GM21825 (cell line): Measurements from ENCODE around the gene AFAP1.

ENCODE experiments used
- ATAC-seq: cut with Tn5 transposase; IDR thresholded peaks from one replicate; pipeline ENCODE4 v1.9.1; 2021; ENCODE audit warnings: mild to moderate bottlenecking, moderate library complexity; ENCODE audit not compliant: unreplicated experiment

Gene AFAP1

GRCh38 chr4:7746351-7747061 is 193.2 kb downstream of the AFAP1 start:
- no peak for ATAC-seq

- ATAC-seq, result no peak
These were observed 194.3 kb downstream of the AFAP1 start for GRCh38 chr4:7745301-7745885.

DNA sequence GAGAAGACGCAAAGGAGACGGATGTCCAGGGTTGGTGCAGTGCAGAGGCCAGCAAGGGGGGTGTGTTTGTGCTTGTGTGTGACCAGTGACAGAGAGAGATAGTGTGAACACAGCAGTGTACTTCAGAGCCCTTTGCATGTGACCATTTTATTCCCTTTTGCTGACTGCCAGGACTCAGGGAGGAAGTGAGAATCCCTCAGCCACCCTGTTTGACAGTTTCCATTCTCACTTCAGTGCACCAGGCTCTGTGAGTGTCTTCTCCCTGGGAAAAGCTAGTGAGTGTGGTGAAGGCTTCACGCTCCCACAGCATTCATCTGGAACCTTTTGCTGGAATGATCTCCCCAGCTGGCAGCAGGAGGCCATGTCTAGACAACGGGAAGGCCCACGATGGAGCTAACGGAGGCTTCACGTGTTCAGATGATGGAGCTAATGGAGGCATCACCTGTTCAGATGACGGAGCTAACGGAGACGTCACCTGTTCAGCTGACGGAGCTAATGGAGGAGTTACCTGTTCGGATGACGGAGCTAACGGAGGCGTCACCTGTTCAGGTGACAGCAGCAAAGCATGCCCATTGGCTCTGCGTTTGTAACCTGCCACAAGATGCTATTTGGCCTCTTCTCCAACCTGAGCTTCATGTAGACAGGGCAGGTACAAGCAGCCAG is 195.4 kb downstream of the AFAP1 start:
- ATAC-seq, result no peak

GRCh38 chr4:7742807-7743280 is 196.8 kb downstream of the AFAP1 start:
- no peak for ATAC-seq

- ATAC-seq, result no peak
These were observed 197.5 kb downstream of the AFAP1 start for GRCh38 chr4:7741946-7742806.

DNA sequence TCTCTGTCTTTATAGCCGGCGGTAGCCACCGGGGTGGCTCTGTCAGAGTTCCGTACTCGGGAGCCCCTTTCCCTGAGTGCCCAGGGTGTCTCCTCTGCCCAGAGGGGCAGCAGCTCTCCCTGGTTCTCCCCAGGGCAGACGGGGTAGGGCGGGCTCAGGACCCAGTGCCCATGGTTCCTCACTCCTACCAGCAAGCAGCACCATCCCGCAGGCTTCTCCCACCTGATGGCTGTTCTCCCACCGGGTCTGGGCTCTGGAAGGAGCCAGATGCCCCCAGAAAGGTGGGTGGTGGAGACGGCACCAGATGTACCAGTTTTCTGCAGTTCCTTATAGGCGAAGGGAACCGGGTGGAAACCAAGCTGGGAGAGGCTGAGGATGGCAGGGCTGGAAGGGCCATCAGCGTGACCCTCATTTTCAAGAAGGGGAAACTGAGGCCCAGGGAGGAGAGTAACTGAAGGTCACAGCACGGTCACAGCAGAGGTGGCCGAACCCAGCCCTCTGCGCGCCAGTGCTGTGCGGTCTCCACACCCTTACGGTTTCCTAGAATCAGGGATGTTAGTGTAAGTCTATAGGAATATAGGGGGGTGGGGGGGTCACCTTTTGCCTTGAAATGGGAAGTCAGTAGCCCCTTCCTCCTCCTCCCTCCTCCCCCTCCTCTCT is 198.7 kb downstream of the AFAP1 start:
- no peak for ATAC-seq

DNA sequence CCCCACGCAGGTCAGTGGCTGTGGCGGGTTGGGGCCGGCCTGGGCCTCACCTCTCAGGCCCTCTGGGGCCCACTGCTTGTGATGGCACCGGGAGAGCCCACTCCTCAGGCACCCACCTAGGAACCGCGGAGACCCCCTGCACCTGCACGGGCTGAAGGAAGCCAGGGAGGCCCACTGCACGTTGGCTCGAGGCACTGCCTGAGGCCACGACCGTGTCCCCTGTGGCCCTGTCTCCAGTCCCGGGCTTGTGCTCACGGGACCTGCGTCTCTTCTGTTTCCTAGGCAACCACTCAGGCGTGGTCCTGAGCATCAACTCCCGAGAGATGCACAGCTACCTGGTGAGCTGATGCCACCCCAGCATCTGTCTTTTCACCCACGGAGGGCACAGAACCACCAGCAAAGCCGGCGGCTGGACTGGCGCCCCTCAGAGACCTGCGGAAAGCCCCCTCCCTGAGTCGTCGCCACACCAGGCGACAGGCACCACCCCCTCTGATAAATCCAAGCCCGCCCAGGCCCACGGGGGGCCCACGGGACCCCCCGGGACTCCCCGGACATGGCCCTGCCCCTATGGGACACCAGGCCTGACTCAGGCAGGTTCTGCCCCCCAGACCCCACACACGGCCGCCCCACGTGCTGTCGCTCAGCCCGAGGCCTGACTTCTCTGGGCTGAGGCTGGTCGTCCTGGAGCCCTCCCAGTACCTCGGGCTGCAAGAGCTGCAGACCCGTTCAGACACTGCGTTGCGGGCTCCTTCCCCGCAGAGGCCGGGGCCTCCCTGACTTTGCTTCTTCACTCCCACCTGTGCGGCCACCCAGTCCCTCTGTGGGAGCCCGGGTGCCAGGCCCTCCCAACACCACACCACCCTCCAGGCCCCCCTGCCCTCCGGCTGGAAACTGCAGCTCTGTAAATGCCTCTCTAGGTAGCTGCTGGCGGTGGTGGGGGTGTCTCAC is 199.5 kb downstream of the AFAP1 start:
- ATAC-seq, result no peak

DNA sequence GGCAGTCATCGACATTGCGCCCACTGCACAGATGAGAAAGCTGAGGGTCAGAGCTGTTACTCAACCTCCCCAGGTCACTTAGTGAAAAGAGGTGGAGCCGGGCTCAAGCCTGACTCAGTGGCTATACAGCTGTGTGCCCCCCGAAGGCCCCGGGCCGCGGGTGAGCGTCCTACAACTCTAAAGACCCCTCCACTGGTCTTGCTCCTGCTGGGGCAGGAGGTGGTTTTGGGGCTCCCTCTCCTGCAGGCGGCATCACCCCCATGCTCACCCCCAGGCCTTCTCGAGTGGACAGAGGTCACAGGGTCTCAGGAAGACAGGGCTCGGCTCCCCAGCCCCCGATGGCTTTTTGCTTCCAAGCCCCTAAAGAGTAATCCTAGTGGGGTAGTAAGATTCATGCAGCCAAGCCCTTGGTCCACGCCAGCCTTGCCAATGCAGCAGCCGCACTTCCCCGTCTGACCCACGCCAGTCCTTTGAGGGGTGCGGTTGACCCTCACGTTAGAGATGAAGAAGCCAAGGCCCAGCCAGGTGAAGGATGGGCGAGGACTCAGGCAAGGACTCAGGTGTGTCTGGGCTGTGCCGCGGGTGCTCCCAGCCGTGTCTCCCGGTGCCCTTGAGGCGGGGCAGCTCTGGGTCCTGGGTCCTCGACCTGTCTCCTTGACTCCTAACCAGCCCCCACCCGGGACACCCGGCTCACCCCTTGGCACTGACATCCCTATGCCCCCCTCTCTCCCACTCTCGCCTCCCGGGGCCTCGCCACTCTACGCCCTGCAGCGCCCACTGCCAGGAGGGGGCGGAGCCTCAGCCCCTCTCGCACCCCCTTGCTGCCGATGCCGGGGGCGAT is 200.4 kb downstream of the AFAP1 start:
- ATAC-seq, result no peak

- ATAC-seq, result no peak
These were observed 201.1 kb downstream of the AFAP1 start for GRCh38 chr4:7738458-7739076.

GRCh38 chr4:7737752-7738457 is 201.8 kb downstream of the AFAP1 start:
- no peak for ATAC-seq

DNA sequence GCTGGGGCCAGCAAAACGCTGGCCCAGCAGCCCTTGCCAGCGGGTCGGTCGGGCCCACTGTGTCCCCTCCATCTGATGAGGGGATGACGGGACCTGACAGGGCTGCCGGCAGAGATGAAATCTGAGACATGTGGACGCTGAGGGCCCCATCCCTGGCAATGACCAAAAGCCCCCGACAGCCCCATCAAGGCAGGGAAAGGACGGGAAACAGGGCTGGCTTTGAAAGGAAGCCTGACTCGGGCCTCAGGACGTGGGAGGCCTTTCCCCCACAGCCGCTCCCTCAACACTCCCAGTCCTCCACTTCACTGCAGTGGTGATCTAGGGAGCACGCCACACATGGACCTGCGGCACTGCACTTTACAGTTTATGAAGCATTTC is 202.4 kb downstream of the AFAP1 start:
- ATAC-seq, result no peak

DNA sequence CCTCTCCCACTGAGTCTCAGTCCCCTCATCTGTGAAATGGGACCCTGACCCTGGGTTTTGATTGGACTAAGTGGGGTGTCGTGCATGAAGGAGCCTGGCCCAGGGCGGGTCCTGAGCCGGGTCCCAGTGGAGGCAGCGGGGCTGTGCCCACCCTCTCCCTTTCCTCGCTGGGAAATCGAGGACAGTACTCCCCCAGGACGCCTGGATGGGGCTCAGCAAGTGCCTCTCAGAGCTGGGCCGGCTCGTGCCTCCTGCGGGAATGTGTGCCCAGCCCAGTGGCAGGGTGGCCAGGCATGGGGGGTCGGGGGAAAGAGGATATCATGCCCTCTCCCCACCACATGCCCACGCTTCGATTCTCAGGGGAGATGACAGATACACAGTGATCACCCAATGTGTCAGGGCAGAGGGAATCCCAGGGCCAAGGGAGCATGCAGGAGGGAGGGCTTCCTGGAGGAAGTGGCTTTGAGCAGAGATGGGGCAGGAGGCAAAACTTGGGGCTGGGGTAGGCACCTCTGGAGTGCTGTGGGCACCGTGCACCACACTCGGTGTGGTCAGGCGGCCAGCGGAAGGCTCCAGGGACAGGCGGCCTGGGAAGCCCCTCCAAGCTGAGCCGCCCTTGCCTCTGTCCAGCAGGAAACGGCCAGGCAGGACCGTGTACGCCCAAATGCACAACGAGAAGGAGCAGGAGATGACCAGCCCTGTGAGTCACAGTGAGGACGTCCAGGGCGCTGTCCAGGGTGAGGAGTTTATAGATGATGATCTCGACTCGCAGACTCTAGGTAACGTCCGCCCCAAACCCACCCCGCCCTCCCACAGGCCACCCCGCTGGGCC is 203.0 kb downstream of the AFAP1 start:
- no peak for ATAC-seq

DNA sequence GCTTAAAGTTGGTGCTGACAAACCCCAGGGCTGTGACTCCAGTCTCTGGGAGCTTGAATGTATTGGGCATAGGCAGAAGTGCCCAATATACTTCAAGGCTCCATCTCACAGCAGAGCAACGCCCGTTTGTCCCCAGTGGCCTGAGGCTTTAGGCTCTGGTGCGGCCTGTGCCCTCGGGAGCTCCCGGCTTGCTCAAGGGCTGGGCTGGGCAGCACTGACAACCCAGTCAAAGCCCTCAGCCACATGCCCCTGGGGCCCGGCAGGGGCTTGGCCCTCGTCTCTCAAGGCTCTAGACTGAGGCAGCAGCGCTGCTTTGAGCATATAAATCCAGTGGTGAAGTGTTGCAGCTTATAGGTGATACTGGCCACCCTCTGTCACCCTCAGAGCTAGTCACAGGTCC is 203.7 kb downstream of the AFAP1 start:
- ATAC-seq, result no peak

- no peak for ATAC-seq
These were observed 204.3 kb downstream of the AFAP1 start for GRCh38 chr4:7735395-7735794.

GRCh38 chr4:7734651-7735260 is 204.9 kb downstream of the AFAP1 start:
- no peak for ATAC-seq
